Left ventricle myocardium inferior (tissue), 1 donor: Measurements from ENCODE around the gene LRRIQ3. TPM values are rescaled to one million over a fixed set of nuclear protein-coding genes. Genes with fewer than 3 reads are reported as not detected.

Source experiments
- DNase-seq: peaks from one replicate; pipeline ENCODE4 v3.0.0-alpha.2; 2020
- H3K27ac ChIP-seq: fragments of 200-600 bp; replicated peaks from 2 replicates; pipeline ENCODE4 v1.8.0; 2021
- H3K27me3 ChIP-seq: fragments of 200-600 bp; 2 replicates; pipeline ENCODE4 v1.8.0; 2021; ENCODE audit warnings: low read depth
- H3K36me3 ChIP-seq: fragments of 200-600 bp; 2 replicates; pipeline ENCODE4 v1.8.0; 2021
- H3K4me1 ChIP-seq: fragments of 200-600 bp; 2 replicates; pipeline ENCODE4 v1.8.0; 2021
- H3K4me3 ChIP-seq: fragments of 200-600 bp; 2 replicates; pipeline ENCODE4 v1.8.0; 2021; ENCODE audit warnings: mild to moderate bottlenecking, moderate library complexity
- H3K9me3 ChIP-seq: fragments of 200-600 bp; replicated peaks from 2 replicates; pipeline ENCODE4 v1.8.0; 2021
- intact Hi-C: fragments of 100-400 bp; cut with micrococcal nuclease; formaldehyde crosslinking; loops from one replicate; pipeline ENCODE4 v1.11.0; 2022
- total RNA-seq: library from RNA; stranded (reverse); fragmentation: NEBNext Ultra II Directional; extraction: Animal tissue kit (Norgen Biotek cat#: 25700); gene quantifications from one replicate; pipeline ENCODE4 v1.2.1, GENCODE V29; 2021
- TF ChIP-seq, protein P1 (sequence below): fragments of 200-600 bp; IDR thresholded peaks from 2 replicates; pipeline ENCODE4 v1.8.0; 2021; ENCODE audit warnings: antibody characterized with exemption, mild to moderate bottlenecking, borderline replicate concordance
- donor health status: DM: no; HTN: yes; CAD: no; lungs with severe emphysema.

LRRIQ3 gene
- total RNA-seq, 1 donor from 2014 or later: 0.44 TPM

DNA sequence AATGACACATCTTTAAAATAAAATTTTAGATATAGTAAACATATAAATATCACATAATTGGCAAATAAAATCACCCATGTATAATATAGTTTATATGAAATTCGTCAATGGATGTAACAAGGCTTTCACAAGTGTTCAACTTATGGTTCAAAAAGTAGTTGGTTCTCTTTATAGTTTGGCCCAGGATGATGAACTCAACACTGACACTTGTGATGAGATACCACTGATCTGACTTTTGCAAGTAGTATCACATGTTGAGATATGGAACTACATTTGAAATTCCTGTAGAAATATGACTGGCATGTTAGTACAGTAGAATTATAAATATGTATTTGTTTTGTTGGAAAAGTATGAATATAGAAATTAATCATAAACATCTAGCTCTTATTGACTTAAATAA is 39.1 kb upstream of the LRRIQ3 start:
- no peaks in the 10 kb centered on the region for H3K27me3 ChIP-seq
- intact Hi-C loops: no loop called here
- H3K9me3 ChIP-seq: peaks cover 7% of the 10 kb centered on the region
- peak overlapping the region; percentile 63 for H3K4me3 ChIP-seq
- H3K36me3 ChIP-seq: peaks cover 19% of the 10 kb centered on the region
- DNase-seq: no peak
- peaks cover 8% of the 10 kb centered on the region for H3K4me1 ChIP-seq
- H3K27ac ChIP-seq: peak overlapping the region; percentile 79
- TF ChIP-seq, protein P1, sequence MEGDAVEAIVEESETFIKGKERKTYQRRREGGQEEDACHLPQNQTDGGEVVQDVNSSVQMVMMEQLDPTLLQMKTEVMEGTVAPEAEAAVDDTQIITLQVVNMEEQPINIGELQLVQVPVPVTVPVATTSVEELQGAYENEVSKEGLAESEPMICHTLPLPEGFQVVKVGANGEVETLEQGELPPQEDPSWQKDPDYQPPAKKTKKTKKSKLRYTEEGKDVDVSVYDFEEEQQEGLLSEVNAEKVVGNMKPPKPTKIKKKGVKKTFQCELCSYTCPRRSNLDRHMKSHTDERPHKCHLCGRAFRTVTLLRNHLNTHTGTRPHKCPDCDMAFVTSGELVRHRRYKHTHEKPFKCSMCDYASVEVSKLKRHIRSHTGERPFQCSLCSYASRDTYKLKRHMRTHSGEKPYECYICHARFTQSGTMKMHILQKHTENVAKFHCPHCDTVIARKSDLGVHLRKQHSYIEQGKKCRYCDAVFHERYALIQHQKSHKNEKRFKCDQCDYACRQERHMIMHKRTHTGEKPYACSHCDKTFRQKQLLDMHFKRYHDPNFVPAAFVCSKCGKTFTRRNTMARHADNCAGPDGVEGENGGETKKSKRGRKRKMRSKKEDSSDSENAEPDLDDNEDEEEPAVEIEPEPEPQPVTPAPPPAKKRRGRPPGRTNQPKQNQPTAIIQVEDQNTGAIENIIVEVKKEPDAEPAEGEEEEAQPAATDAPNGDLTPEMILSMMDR: no peak

- peaks cover 19% of the 10 kb centered on the region for H3K36me3 ChIP-seq
- TF ChIP-seq, protein P1: no peak
- H3K27me3 ChIP-seq: no peaks in the 10 kb centered on the region
- peak overlapping the region; percentile 63 for H3K4me3 ChIP-seq
- no peak for DNase-seq
- intact Hi-C loops: no loop called here
- H3K27ac ChIP-seq: peak overlapping the region; percentile 79
- H3K9me3 ChIP-seq: peaks cover 7% of the 10 kb centered on the region
- H3K4me1 ChIP-seq: peaks cover 8% of the 10 kb centered on the region
Measured at GRCh38 chr1:74236440-74236839, 38.5 kb upstream of the LRRIQ3 start.

GRCh38 chr1:74235153-74235552 is 37.2 kb upstream of the LRRIQ3 start, which contains the start of gene TNNI3K:
TNNI3K (plus strand) TSS chr1:74235387; CDS start chr1:74235452, 65 bp downstream.
- Histone ChIP-seq H3K4me3 (peak within 1 kb of the TSS; percentile 63), H3K27me3 (no peaks in the 10 kb centered on the region), H3K9me3 (peaks cover 4% of the 10 kb centered on the region), H3K4me1 (peaks cover 8% of the 10 kb centered on the region), H3K27ac (peak within 1 kb of the TSS; percentile 79), H3K36me3 (peaks cover 10% of the 10 kb centered on the region)
- intact Hi-C loops: no loop called here
- DNase-seq: no peak
- TF ChIP-seq, protein P1: no peak

- Histone ChIP-seq H3K36me3 (peaks cover 17% of the 10 kb centered on the region), H3K9me3 (peaks cover 31% of the 10 kb centered on the region), H3K27ac (no peak overlapping the region), H3K27me3 (no peaks in the 10 kb centered on the region), H3K4me1 (no peaks in the 10 kb centered on the region), H3K4me3 (no peak overlapping the region)
- TF ChIP-seq, protein P1: no peak
- DNase-seq: no peak
- intact Hi-C loops: no loop called here
Measured at GRCh38 chr1:74223453-74223852, 25.5 kb upstream of the LRRIQ3 start.

GRCh38 chr1:74222701-74223100 is 24.7 kb upstream of the LRRIQ3 start:
- Histone ChIP-seq H3K4me1 (no peaks in the 10 kb centered on the region), H3K36me3 (peaks cover 17% of the 10 kb centered on the region), H3K27ac (no peak overlapping the region), H3K4me3 (no peak overlapping the region), H3K27me3 (no peaks in the 10 kb centered on the region), H3K9me3 (peaks cover 24% of the 10 kb centered on the region)
- TF ChIP-seq, protein P1: no peak
- DNase-seq: no peak
- intact Hi-C loops: no loop called here

DNA sequence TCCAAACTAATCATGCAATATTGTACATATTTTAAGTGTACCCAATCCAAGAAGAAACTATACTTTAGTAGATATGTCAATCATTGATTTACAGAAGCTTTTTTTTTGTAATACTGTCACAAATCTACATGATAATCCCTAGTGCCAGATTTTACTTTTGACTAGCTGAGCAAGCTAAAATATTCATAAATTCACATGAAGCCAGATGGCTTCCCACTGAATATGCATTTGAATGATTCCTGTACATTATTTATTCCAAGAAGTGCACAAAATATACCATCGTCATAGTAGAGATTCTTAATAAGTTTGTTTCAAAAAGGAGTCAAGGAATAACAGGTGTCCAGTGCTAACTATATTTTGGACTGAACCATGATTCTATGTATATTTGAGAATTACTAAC is 17.3 kb upstream of the LRRIQ3 start:
- Histone ChIP-seq H3K36me3 (no peaks in the 10 kb centered on the region), H3K27ac (no peak overlapping the region), H3K9me3 (peaks cover 3% of the 10 kb centered on the region), H3K27me3 (no peaks in the 10 kb centered on the region), H3K4me1 (no peaks in the 10 kb centered on the region), H3K4me3 (no peak overlapping the region)
- TF ChIP-seq, protein P1: no peak
- intact Hi-C loops: no loop called here
- DNase-seq: no peak
